Transverse colon (tissue), 4 donors: ENCODE data around the gene ZNF92. TPM values are rescaled to one million over a fixed set of nuclear protein-coding genes. Genes with fewer than 3 reads are reported as not detected.

Source experiments
- DNase-seq: peaks from one replicate; pipeline ENCODE4 v3.0.0-alpha.2; 2019
- H3K27ac ChIP-seq, 4 donors: fragments of 200-600 bp; sonication (generic); 2 replicates each; pipeline ENCODE4 v1.5.1; 2016 to 2018; ENCODE audit warnings: inconsistent platforms in 4 of 4
- H3K27me3 ChIP-seq: fragments of 200-600 bp; sonication (generic); 2 replicates; pipeline ENCODE4 v1.5.1; 2017; ENCODE audit warnings: inconsistent platforms
- H3K36me3 ChIP-seq, 4 donors: fragments of 200-600 bp; sonication (generic); 2 replicates each; pipeline ENCODE4 v1.5.1; 2017 to 2019; ENCODE audit warnings: inconsistent platforms in 4 of 4
- H3K4me1 ChIP-seq, 4 donors: fragments of 200-600 bp; sonication (generic); 2 replicates each; pipeline ENCODE4 v1.5.1; 2017 to 2020; ENCODE audit warnings: inconsistent platforms in 4 of 4
- H3K4me3 ChIP-seq, 4 donors: fragments of 200-600 bp; sonication (generic); 1 replicate in 1 of 4; 2 replicates in 3 of 4; pipeline versions ENCODE4 v1.5.1 to v1.6.1; 2017 to 2019; ENCODE audit warnings: inconsistent platforms in 4 of 4
- H3K9me3 ChIP-seq, 2 donors: fragments of 200-600 bp; sonication (generic); 2 replicates each; pipeline ENCODE4 v1.5.1; 2017 to 2019; ENCODE audit warnings: inconsistent platforms in 2 of 2
- CTCF ChIP-seq, 5 experiments: fragments of 200-600 bp in 3 of 5; fragments of 450-650 bp in 2 of 5; sonication (generic) in 3 of 5; IDR thresholded peaks; 1 replicate in 2 of 5; 2 replicates in 3 of 5; pipeline ENCODE4 v1.5.1; 2016 to 2017; ENCODE audit warnings: antibody characterized with exemption in 5 of 5, inconsistent platforms in 3 of 5, mild to moderate bottlenecking in 2 of 5, moderate library complexity in 1 of 5
- EP300 ChIP-seq: sonication (generic); formaldehyde crosslinking; IDR thresholded peaks from one replicate; pipeline ENCODE4 v1.6.1; 2017; ENCODE audit warnings: antibody characterized with exemption, low read depth
- POLR2A ChIP-seq: fragments of 450-650 bp; IDR thresholded peaks from one replicate; pipeline ENCODE4 v1.6.1; 2016; ENCODE audit warnings: antibody characterized with exemption, mild to moderate bottlenecking, moderate library complexity
- POLR2AphosphoS5 ChIP-seq, 3 donors: sonication (generic); formaldehyde crosslinking; IDR thresholded peaks; one replicate each; pipeline ENCODE4 v1.6.1; 2016; ENCODE audit warnings: antibody characterized with exemption in 3 of 3
- WGBS, 2 donors: methylation state at CpG; one replicate each; pipeline ENCODE4 v1.1.5; 2018; ENCODE audit warnings: low coverage in 1 of 2; 5-methylcytosine and 5-hydroxymethylcytosine counted together
- in situ Hi-C, 4 donors: fragments of 200-750 bp; cut with MboI; loops; one replicate each; pipeline versions ENCODE4 v1.15.0 to v1.15.1; 2017; ENCODE audit warnings: low sequenced_read_pairs in 3 of 4, low pct_ligation_motif_present in 1 of 4, low pct_unique_long_range_greater_than_20kb in 1 of 4
- intact Hi-C: fragments of 100-400 bp; cut with DNase I; formaldehyde crosslinking; loops from one replicate; pipeline ENCODE4 v1.15.1; 2023; ENCODE audit warnings: low total_unique reads
- total RNA-seq, 4 donors: library from RNA; depleted of rRNA; stranded (reverse); fragments of >200 nt; gene quantifications; one replicate each; pipeline ENCODE4 v1.1.0, GENCODE V29; 2016

ZNF92 gene
- total RNA-seq, 4 donors from 2014 or later: 4.8 to 19.5 (median 8.3) TPM

- TF ChIP-seq EP300: no peak
- no peak for TF ChIP-seq POLR2A
- peak in 1 of 3 donors; percentile 37 for TF ChIP-seq POLR2AphosphoS5 (IDR thresholded peaks at IDR 0.05)
- no peaks in the 10 kb centered on the region for H3K36me3 ChIP-seq
These were observed 56.9 kb downstream of the ZNF92 start for GRCh38 chr7:65430344-65431186.

GRCh38 chr7:65434307-65434706 lies 60.7 kb downstream of the ZNF92 start:
- no peak for TF ChIP-seq POLR2A
- no peak for TF ChIP-seq CTCF (IDR thresholded peaks at IDR 0.05)
- TF ChIP-seq EP300: no peak
- TF ChIP-seq POLR2AphosphoS5 (IDR thresholded peaks at IDR 0.05): no peak
- in situ Hi-C loops (no loop called here), intact Hi-C loops (no loop called here)
- Histone ChIP-seq H3K9me3 (peaks cover 0 to under 1% of the 10 kb centered on the region in 2 donors), H3K27ac (no peak overlapping the region), H3K36me3 (no peaks in the 10 kb centered on the region), H3K4me1 (no peaks in the 10 kb centered on the region), H3K27me3 (no peaks in the 10 kb centered on the region), H3K4me3 (no peak overlapping the region)
- WGBS, 2 donors: 80 to 83% methylated on average over 1 to 3 of the region's 3 CpGs
- DNase-seq: no peak

More at GRCh38 chr7:65430344-65431186, 56.9 kb downstream of the ZNF92 start:
- intact Hi-C loops (no loop called here), in situ Hi-C loops (no loop called here)
- no peaks in the 10 kb centered on the region for H3K4me1 ChIP-seq
- H3K27me3 ChIP-seq: no peaks in the 10 kb centered on the region
- H3K9me3 ChIP-seq: peaks cover 0 to 4% of the 10 kb centered on the region in 2 donors
- no peak overlapping the region for H3K4me3 ChIP-seq
- WGBS, 2 donors: 81 to 93% methylated on average over 21 to 26 of the region's 26 CpGs
- no peak for DNase-seq
- H3K27ac ChIP-seq: no peak overlapping the region

GRCh38 chr7:65436163-65436562 lies 62.5 kb downstream of the ZNF92 start:
- H3K4me1 ChIP-seq: no peaks in the 10 kb centered on the region
- no peak overlapping the region for H3K27ac ChIP-seq
- no peak overlapping the region for H3K4me3 ChIP-seq
- no peak for DNase-seq
- H3K9me3 ChIP-seq: no peaks in the 10 kb centered on the region
- in situ Hi-C loops: no loop called here
- TF ChIP-seq EP300: no peak
- TF ChIP-seq POLR2AphosphoS5 (IDR thresholded peaks at IDR 0.05): no peak
- no peaks in the 10 kb centered on the region for H3K27me3 ChIP-seq
- intact Hi-C loops: no loop called here
- H3K36me3 ChIP-seq: no peaks in the 10 kb centered on the region

- no peak overlapping the region for H3K27ac ChIP-seq
- DNase-seq: no peak
- H3K4me1 ChIP-seq: no peaks in the 10 kb centered on the region
- no peaks in the 10 kb centered on the region for H3K9me3 ChIP-seq
- in situ Hi-C loops (no loop called here), intact Hi-C loops (no loop called here)
- H3K27me3 ChIP-seq: no peaks in the 10 kb centered on the region
- WGBS, 2 donors: 49 to 54% methylated on average over 2 of the region's 2 CpGs
- H3K36me3 ChIP-seq: no peaks in the 10 kb centered on the region
- no peak for TF ChIP-seq CTCF (IDR thresholded peaks at IDR 0.05)
- TF ChIP-seq POLR2AphosphoS5 (IDR thresholded peaks at IDR 0.05): no peak
- no peak for TF ChIP-seq POLR2A
- no peak for TF ChIP-seq EP300
- H3K4me3 ChIP-seq: no peak overlapping the region
These were observed 64.9 kb downstream of the ZNF92 start for GRCh38 chr7:65438598-65438997.

- no peaks in the 10 kb centered on the region for H3K27me3 ChIP-seq
- no peak for DNase-seq
- H3K4me1 ChIP-seq: no peaks in the 10 kb centered on the region
- intact Hi-C loops (no loop called here), in situ Hi-C loops (no loop called here)
- H3K4me3 ChIP-seq: no peak overlapping the region
- H3K9me3 ChIP-seq: no peaks in the 10 kb centered on the region
- no peak overlapping the region for H3K27ac ChIP-seq
- TF ChIP-seq POLR2A: no peak
- TF ChIP-seq CTCF (IDR thresholded peaks at IDR 0.05): no peak
- TF ChIP-seq POLR2AphosphoS5 (IDR thresholded peaks at IDR 0.05): no peak
- no peak for TF ChIP-seq EP300
- H3K36me3 ChIP-seq: no peaks in the 10 kb centered on the region
These were observed 67.4 kb downstream of the ZNF92 start for GRCh38 chr7:65441010-65441409.
